ENCODE data around the gene PCDHB1.
"Not testable (repeated sequence)": the region's sequence is repeated elsewhere in the genome, so short reads cannot be mapped to it uniquely, and the experiment has no call there.

PCDHB1 gene

DNA sequence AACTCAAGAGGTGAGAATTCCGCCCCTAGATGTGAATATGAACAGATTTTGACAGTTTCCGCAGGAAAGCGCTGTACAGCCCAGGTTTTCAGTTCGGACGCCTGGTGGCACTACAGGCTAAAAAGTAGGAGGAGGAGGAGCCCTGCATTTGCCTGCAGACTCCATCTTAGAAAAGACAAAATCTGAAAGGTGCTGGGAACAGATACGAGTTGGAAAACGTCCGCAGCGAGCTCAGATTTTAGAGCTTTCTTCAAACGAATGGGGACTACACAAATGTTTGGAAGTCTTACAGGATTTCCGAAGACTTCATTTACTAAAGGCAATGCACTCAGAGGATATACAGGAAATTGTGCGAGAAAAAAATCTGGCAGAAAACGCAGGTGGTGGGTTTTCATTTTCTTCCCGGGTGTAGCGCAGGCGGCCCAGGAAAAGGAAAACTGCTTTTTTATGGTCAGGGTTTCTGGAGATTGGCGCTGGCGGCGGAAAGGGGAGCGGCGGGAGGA, 33.4 kb downstream of the PCDHB1 start:
- DNase-seq: no peak

GRCh38 chr5:141094481-141095262, 43.5 kb downstream of the PCDHB1 start, which contains the start of gene PCDHB2:
Gene PCDHB2 (plus strand): TSS chr5:141094615. CDS start chr5:141094791, 176 bp downstream.
- peak; percentile 71 for DNase-seq

- no peak for DNase-seq
Observed at GRCh38 chr5:141095263-141095641, 44.1 kb downstream of the PCDHB1 start.

DNA sequence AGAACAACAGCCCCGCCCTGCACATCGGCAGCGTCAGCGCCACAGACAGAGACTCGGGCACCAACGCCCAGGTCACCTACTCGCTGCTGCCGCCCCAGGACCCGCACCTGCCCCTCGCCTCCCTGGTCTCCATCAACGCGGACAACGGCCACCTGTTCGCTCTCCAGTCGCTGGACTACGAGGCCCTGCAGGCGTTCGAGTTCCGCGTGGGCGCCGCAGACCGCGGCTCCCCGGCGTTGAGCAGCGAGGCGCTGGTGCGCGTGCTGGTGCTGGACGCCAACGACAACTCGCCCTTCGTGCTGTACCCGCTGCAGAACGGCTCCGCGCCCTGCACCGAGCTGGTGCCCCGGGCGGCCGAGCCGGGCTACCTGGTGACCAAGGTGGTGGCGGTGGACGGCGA, 45.0 kb downstream of the PCDHB1 start:
- DNase-seq: not testable (repeated sequence)

- DNase-seq: not testable (repeated sequence)
Observed at GRCh38 chr5:141096586-141096985, 45.4 kb downstream of the PCDHB1 start.

DNA sequence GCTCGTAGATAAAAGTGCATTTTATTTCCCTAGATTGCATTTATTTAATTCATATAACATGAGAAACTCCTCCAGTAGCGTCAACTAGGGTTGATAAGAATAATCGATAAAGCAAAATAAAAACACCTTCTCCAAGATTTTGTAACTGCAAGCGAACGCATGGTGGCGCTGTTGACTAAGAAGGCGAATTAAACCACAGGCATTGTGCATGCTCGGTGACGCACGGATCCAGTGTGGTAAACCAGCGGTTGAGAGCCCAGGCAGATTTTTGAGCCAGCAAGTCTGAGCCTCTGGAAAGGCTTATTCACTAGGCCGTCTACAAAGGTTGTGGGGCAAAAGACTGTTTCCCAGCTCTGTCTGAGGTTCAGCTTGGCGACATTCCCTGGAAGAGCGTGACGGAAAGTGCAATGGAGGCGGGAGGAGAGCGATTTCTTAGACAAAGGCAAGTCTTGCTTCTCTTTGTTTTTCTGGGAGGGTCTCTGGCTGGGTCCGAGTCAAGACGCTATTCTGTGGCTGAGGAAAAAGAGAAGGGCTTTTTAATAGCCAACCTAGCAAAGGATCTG, 49.1 kb downstream of the PCDHB1 start, which contains the start of gene PCDHB3:
Gene PCDHB3, plus strand, starts transcription at position 231 of the 563 bp plus-strand sequence. Its CDS starts 177 bp downstream, at position 408.
- no peak for DNase-seq

DNA sequence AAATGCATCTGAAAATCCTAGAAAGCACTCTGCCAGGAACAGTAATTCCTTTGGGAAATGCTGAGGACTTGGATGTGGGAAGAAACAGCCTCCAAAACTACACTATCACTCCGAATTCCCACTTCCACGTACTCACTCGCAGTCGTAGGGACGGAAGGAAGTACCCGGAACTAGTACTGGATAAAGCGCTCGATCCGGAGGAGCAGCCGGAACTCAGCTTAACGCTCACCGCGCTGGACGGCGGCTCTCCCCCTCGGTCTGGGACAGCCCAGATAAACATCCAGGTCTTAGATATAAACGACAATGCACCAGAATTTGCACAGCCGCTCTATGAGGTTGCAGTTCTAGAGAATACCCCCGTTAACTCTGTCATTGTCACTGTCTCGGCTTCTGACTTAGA, 49.9 kb downstream of the PCDHB1 start:
- no peak for DNase-seq

GRCh38 chr5:141102070-141102469, 50.9 kb downstream of the PCDHB1 start:
- not testable (repeated sequence) for DNase-seq

DNA sequence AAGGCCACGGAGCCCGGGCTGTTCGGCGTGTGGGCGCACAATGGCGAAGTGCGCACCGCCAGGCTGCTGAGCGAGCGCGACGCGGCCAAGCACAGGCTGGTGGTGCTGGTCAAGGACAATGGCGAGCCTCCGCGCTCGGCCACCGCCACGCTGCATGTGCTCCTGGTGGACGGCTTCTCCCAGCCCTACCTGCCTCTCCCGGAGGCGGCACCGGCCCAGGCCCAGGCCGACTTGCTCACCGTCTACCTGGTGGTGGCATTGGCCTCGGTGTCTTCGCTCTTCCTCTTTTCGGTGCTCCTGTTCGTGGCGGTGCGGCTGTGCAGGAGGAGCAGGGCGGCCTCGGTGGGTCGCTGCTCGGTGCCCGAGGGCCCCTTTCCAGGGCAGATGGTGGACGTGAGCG, 51.3 kb downstream of the PCDHB1 start:
- DNase-seq: not testable (repeated sequence)

- no peak for DNase-seq
Observed at GRCh38 chr5:141105350-141105749, 54.2 kb downstream of the PCDHB1 start.
